HEK293 (cell line): ENCODE measurements around the gene MLLT3.

ENCODE experiments used
- BCL11B ChIP-seq: fragments of 450-650 bp; formaldehyde crosslinking; IDR thresholded peaks from 2 replicates; pipeline ENCODE4 v1.5.1; 2016; ENCODE audit warnings: low read depth, missing biosample characterization, missing genetic modification characterization
- BCL6B ChIP-seq: fragments of 450-650 bp; formaldehyde crosslinking; IDR thresholded peaks from 2 replicates; pipeline ENCODE4 v1.5.1; 2017; ENCODE audit warnings: missing biosample characterization, missing genetic modification characterization
- GLIS1 ChIP-seq: fragments of 450-650 bp; formaldehyde crosslinking; IDR thresholded peaks from 2 replicates; pipeline ENCODE4 v1.5.1; 2016; ENCODE audit warnings: missing biosample characterization, missing genetic modification characterization
- KLF8 ChIP-seq: fragments of 450-650 bp; formaldehyde crosslinking; IDR thresholded peaks from 2 replicates; pipeline ENCODE4 v1.5.1; 2016; ENCODE audit warnings: missing biosample characterization, missing genetic modification characterization
- MYNN ChIP-seq: fragments of 450-650 bp; formaldehyde crosslinking; IDR thresholded peaks from 2 replicates; pipeline ENCODE4 v1.5.1; 2016; ENCODE audit warnings: missing biosample characterization, missing genetic modification characterization, borderline replicate concordance
- MZF1 ChIP-seq: fragments of 450-650 bp; formaldehyde crosslinking; IDR thresholded peaks from 2 replicates; pipeline ENCODE4 v1.5.1; 2017; ENCODE audit warnings: missing biosample characterization, missing genetic modification characterization, borderline replicate concordance
- OSR2 ChIP-seq: fragments of 450-650 bp; formaldehyde crosslinking; IDR thresholded peaks from 2 replicates; pipeline ENCODE4 v1.5.1; 2016; ENCODE audit warnings: missing biosample characterization, missing genetic modification characterization
- PRDM1 ChIP-seq: fragments of 450-650 bp; formaldehyde crosslinking; IDR thresholded peaks from 2 replicates; pipeline ENCODE4; 2016; ENCODE audit warnings: missing biosample characterization, missing genetic modification characterization
- SCRT1 ChIP-seq: fragments of 450-650 bp; formaldehyde crosslinking; IDR thresholded peaks from 2 replicates; pipeline ENCODE4 v1.5.1; 2016; ENCODE audit warnings: missing biosample characterization, missing genetic modification characterization, borderline replicate concordance
- TCF7L2 ChIP-seq: IDR thresholded peaks from 2 replicates; pipeline ENCODE4 v1.6.1; 2011; ENCODE audit warnings: low read depth, mild to moderate bottlenecking, inconsistent platforms, low read length, moderate library complexity, borderline replicate concordance
- TSHZ1 ChIP-seq: fragments of 450-650 bp; formaldehyde crosslinking; IDR thresholded peaks from 2 replicates; pipeline ENCODE4 v1.5.1; 2016; ENCODE audit warnings: missing biosample characterization, missing genetic modification characterization, borderline replicate concordance
- WT1 ChIP-seq: fragments of 450-650 bp; formaldehyde crosslinking; IDR thresholded peaks from 2 replicates; pipeline ENCODE4 v1.5.1; 2016; ENCODE audit warnings: missing biosample characterization, missing genetic modification characterization
- ZFP69B ChIP-seq: fragments of 450-650 bp; formaldehyde crosslinking; IDR thresholded peaks from 2 replicates; pipeline ENCODE4 v1.5.1; 2016; ENCODE audit warnings: missing biosample characterization, missing genetic modification characterization
- ZIC2 ChIP-seq: fragments of 450-650 bp; formaldehyde crosslinking; IDR thresholded peaks from 2 replicates; pipeline ENCODE4 v1.5.1; 2016; ENCODE audit warnings: missing biosample characterization, missing genetic modification characterization
- ZNF140 ChIP-seq: fragments of 450-650 bp; formaldehyde crosslinking; IDR thresholded peaks from 2 replicates; pipeline ENCODE4 v1.5.1; 2016; ENCODE audit warnings: missing biosample characterization, missing genetic modification characterization
- ZNF169 ChIP-seq: fragments of 450-650 bp; formaldehyde crosslinking; IDR thresholded peaks from 2 replicates; pipeline ENCODE4 v1.5.1; 2016; ENCODE audit warnings: missing biosample characterization, missing genetic modification characterization
- ZNF184 ChIP-seq: fragments of 450-650 bp; IDR thresholded peaks from 2 replicates; pipeline ENCODE4 v1.5.1; 2018; ENCODE audit warnings: missing biosample characterization, mild to moderate bottlenecking, missing genetic modification characterization
- ZNF221 ChIP-seq: fragments of 450-650 bp; formaldehyde crosslinking; IDR thresholded peaks from 2 replicates; pipeline ENCODE4 v1.5.1; 2017; ENCODE audit warnings: missing biosample characterization, missing genetic modification characterization, borderline replicate concordance
- ZNF248 ChIP-seq: fragments of 450-650 bp; formaldehyde crosslinking; IDR thresholded peaks from 2 replicates; pipeline ENCODE4 v1.5.1; 2017; ENCODE audit warnings: missing biosample characterization, missing genetic modification characterization
- ZNF266 ChIP-seq: fragments of 450-650 bp; formaldehyde crosslinking; IDR thresholded peaks from 2 replicates; pipeline ENCODE4 v1.5.1; 2016; ENCODE audit warnings: missing biosample characterization, missing genetic modification characterization, low read depth
- ZNF280C ChIP-seq: fragments of 450-650 bp; formaldehyde crosslinking; IDR thresholded peaks from 2 replicates; pipeline ENCODE4 v1.5.1; 2016; ENCODE audit warnings: missing biosample characterization, missing genetic modification characterization
- ZNF449 ChIP-seq: fragments of 450-650 bp; formaldehyde crosslinking; IDR thresholded peaks from 2 replicates; pipeline ENCODE4 v1.5.1; 2017; ENCODE audit warnings: missing biosample characterization, mild to moderate bottlenecking, missing genetic modification characterization, moderate library complexity
- ZNF521 ChIP-seq: fragments of 450-650 bp; formaldehyde crosslinking; IDR thresholded peaks from 2 replicates; pipeline ENCODE4 v1.5.1; 2017; ENCODE audit warnings: missing biosample characterization, mild to moderate bottlenecking, missing genetic modification characterization
- ZNF529 ChIP-seq: fragments of 450-650 bp; formaldehyde crosslinking; IDR thresholded peaks from 2 replicates; pipeline ENCODE4 v1.5.1; 2017; ENCODE audit warnings: missing genetic modification characterization, missing biosample characterization; ENCODE audit not compliant: insufficient replicate concordance
- ZNF549 ChIP-seq: fragments of 450-650 bp; IDR thresholded peaks from 2 replicates; pipeline ENCODE4 v1.5.1; 2018; ENCODE audit warnings: missing biosample characterization, missing genetic modification characterization, mild to moderate bottlenecking, inconsistent platforms, moderate library complexity
- ZNF558 ChIP-seq: fragments of 450-650 bp; formaldehyde crosslinking; IDR thresholded peaks from 2 replicates; pipeline ENCODE4 v1.5.1; 2016; ENCODE audit warnings: missing biosample characterization, missing genetic modification characterization
- ZNF585B ChIP-seq: fragments of 450-650 bp; formaldehyde crosslinking; IDR thresholded peaks from 2 replicates; pipeline ENCODE4 v1.5.1; 2016; ENCODE audit warnings: missing biosample characterization, missing genetic modification characterization
- ZNF692 ChIP-seq: fragments of 450-650 bp; formaldehyde crosslinking; IDR thresholded peaks from 2 replicates; pipeline ENCODE4 v1.5.1; 2016; ENCODE audit warnings: missing biosample characterization, missing genetic modification characterization
- ZNF768 ChIP-seq: fragments of 450-650 bp; formaldehyde crosslinking; IDR thresholded peaks from 2 replicates; pipeline ENCODE4 v1.5.1; 2018; ENCODE audit warnings: missing biosample characterization, mild to moderate bottlenecking, missing genetic modification characterization
- ZSCAN23 ChIP-seq: fragments of 450-650 bp; formaldehyde crosslinking; IDR thresholded peaks from 2 replicates; pipeline ENCODE4 v1.5.1; 2016; ENCODE audit warnings: missing biosample characterization, missing genetic modification characterization
- ZXDB ChIP-seq: fragments of 450-650 bp; formaldehyde crosslinking; IDR thresholded peaks from 2 replicates; pipeline ENCODE4 v1.5.1; 2016; ENCODE audit warnings: missing biosample characterization, missing genetic modification characterization

The MLLT3 gene

GRCh38 chr9:20319641-20320337 is 302.5 kb downstream of the MLLT3 start (continued):
- TF ChIP-seq ZNF558 = peak; percentile 66; the same call in 1 of the 2 replicates
- TF ChIP-seq ZNF585B (tag by site-specific recombination) = no peak
- 0 out of 2 replicates have a peak, but pooled peaks have one; percentile 23 for TF ChIP-seq TCF7L2
- 0 out of 2 replicates have a peak, but pooled peaks have one; percentile 45 for TF ChIP-seq ZNF692 (tag by site-specific recombination)
- peak; percentile 57; the same call in 1 of the 2 replicates for TF ChIP-seq ZNF184
- TF ChIP-seq ZIC2 (tag by site-specific recombination) = no peak
- peak; percentile 76 for TF ChIP-seq PRDM1 (tag by site-specific recombination)
- no peak for TF ChIP-seq ZNF221 (tag by site-specific recombination)
- TF ChIP-seq OSR2 (tag by site-specific recombination) = peak; percentile 73
- no peak for TF ChIP-seq MYNN (tag by site-specific recombination)
- TF ChIP-seq ZNF169 (tag by site-specific recombination) = no peak
- no peak for TF ChIP-seq ZNF248
- no peak for TF ChIP-seq ZNF529
- no peak for TF ChIP-seq ZNF140 (tag by site-specific recombination)
- TF ChIP-seq ZSCAN23 = no peak
- peak; percentile 84 for TF ChIP-seq TSHZ1 (tag by site-specific recombination)
- peak; percentile 86 for TF ChIP-seq ZXDB (tag by site-specific recombination)
- TF ChIP-seq ZNF280C (tag by site-specific recombination) = no peak
- TF ChIP-seq ZNF768 (tag by site-specific recombination) = no peak
- TF ChIP-seq GLIS1 (tag by site-specific recombination) = peak; percentile 70
- no peak for TF ChIP-seq BCL6B
- no peak for TF ChIP-seq ZFP69B (tag by site-specific recombination)
- TF ChIP-seq SCRT1 (tag by site-specific recombination) = peak; percentile 15; the same call in 1 of the 2 replicates
- peak; percentile 57; the same call in 1 of the 2 replicates for TF ChIP-seq KLF8 (tag by site-specific recombination)
- no peak for TF ChIP-seq ZNF266 (tag by site-specific recombination)
- TF ChIP-seq ZNF449 = peak; percentile 37; the same call in 1 of the 2 replicates
- no peak for TF ChIP-seq ZNF549 (tag by site-specific recombination)
- TF ChIP-seq WT1 = peak; percentile 92
- no peak for TF ChIP-seq BCL11B (tag by site-specific recombination)
- TF ChIP-seq MZF1 (tag by site-specific recombination) = 0 out of 2 replicates have a peak, but pooled peaks have one; percentile 43
- TF ChIP-seq ZNF521 (tag by site-specific recombination) = no peak
